Measurements from ENCODE around the gene TMEM207.

GRCh38 chr3:190467922-190468321 lies 18.2 kb upstream of the TMEM207 start:
- no peak for TF ChIP-seq REST (IDR thresholded peaks at IDR 0.05; ENCODE audit: low read depth, low read length)
- TF ChIP-seq MAX (IDR thresholded peaks at IDR 0.05; ENCODE audit: low read depth): no peak
- TF ChIP-seq CTCF (IDR thresholded peaks at IDR 0.05): no peak
- TF ChIP-seq RAD21 (IDR thresholded peaks at IDR 0.05; ENCODE audit: low read length): no peak
- TF ChIP-seq RCOR1 (IDR thresholded peaks at IDR 0.05; ENCODE audit: low read length): no peak
- no peak for TF ChIP-seq USF2 (IDR thresholded peaks at IDR 0.05; ENCODE audit: borderline replicate concordance, low read depth, low read length)
- TF ChIP-seq POLR2AphosphoS5 (IDR thresholded peaks at IDR 0.05; ENCODE audit: low read depth, low read length): no peak
- TF ChIP-seq RFX5 (IDR thresholded peaks at IDR 0.05; ENCODE audit: low read length): no peak
- no peak for TF ChIP-seq ZBTB33 (IDR thresholded peaks at IDR 0.05; ENCODE audit: borderline replicate concordance, low read depth)

All from SK-N-SH (cell line).